ENCODE measurements around the gene PPP1R9B. TPM values are rescaled to one million over a fixed set of nuclear protein-coding genes. Genes with fewer than 3 reads are reported as not detected.

The PPP1R9B gene
- total RNA-seq, 1 donor from 2014 or later: 73.6 TPM

DNA sequence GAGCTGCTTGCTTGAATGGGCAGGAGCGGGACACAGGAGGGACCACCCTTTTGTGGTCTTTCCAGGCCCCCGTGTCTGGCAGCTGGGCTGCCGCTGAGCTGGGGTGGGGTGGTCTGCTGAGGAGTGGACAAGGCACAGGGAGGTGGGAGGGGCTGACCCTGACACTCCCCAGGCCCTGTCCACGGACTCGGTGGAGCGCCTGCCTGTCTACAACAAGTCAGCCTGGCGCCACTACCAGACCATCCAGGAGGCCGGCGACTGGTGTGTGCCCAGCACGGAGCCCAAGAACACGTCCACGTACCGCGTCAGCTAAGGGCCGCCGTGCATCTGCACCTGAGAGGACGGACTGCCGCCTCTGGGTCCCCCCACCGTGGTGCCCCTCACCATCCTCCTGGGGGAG lies 40.7 kb downstream of the PPP1R9B start:
- Mint-ChIP-seq H3K27me3 (ENCODE audit: low read depth, unreplicated experiment) (no peaks in the 10 kb centered on the region), H3K4me1 (ENCODE audit: low read depth, unreplicated experiment) (peaks cover 8% of the 10 kb centered on the region), H3K9me3 (ENCODE audit: unreplicated experiment) (no peaks in the 10 kb centered on the region), H3K27ac (ENCODE audit: unreplicated experiment) (no peak overlapping the region), H3K4me3 (ENCODE audit: unreplicated experiment) (no peak overlapping the region), H3K36me3 (ENCODE audit: low read depth, unreplicated experiment) (peaks cover 23% of the 10 kb centered on the region)
- DNase-seq (ENCODE audit: low read depth) (no peak), FAIRE-seq (no peak)
- H4K20me1 ChIP-seq (ENCODE audit: insufficient read depth, low read length): no peaks in the 10 kb centered on the region
- no peak overlapping the region for H2AFZ ChIP-seq (ENCODE audit: low read depth, low read length)
- no peak overlapping the region for H3K9ac ChIP-seq (ENCODE audit: low read length)
- no peak for TF ChIP-seq EZH2 (IDR thresholded peaks at IDR 0.05; ENCODE audit: insufficient read depth, low read length)
- TF ChIP-seq, protein P1, sequence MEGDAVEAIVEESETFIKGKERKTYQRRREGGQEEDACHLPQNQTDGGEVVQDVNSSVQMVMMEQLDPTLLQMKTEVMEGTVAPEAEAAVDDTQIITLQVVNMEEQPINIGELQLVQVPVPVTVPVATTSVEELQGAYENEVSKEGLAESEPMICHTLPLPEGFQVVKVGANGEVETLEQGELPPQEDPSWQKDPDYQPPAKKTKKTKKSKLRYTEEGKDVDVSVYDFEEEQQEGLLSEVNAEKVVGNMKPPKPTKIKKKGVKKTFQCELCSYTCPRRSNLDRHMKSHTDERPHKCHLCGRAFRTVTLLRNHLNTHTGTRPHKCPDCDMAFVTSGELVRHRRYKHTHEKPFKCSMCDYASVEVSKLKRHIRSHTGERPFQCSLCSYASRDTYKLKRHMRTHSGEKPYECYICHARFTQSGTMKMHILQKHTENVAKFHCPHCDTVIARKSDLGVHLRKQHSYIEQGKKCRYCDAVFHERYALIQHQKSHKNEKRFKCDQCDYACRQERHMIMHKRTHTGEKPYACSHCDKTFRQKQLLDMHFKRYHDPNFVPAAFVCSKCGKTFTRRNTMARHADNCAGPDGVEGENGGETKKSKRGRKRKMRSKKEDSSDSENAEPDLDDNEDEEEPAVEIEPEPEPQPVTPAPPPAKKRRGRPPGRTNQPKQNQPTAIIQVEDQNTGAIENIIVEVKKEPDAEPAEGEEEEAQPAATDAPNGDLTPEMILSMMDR (IDR thresholded peaks at IDR 0.05; ENCODE audit: insufficient read depth, low read depth, low read length): no peak
- no peaks in the 10 kb centered on the region for H3K36me3 ChIP-seq (ENCODE audit: insufficient read depth, low read length)
- H3K79me2 ChIP-seq (ENCODE audit: insufficient read depth, low read length): no peaks in the 10 kb centered on the region
- H3K4me2 ChIP-seq (ENCODE audit: low read length): no peak overlapping the region
- no peaks in the 10 kb centered on the region for H3K9me3 ChIP-seq (ENCODE audit: insufficient read depth, low read depth, low read length)
- H3K4me1 ChIP-seq (ENCODE audit: insufficient read depth, low read length): peaks cover 10% of the 10 kb centered on the region
- H3K4me3 ChIP-seq (ENCODE audit: insufficient read depth, low read depth, low read length): no peak overlapping the region
- no peak overlapping the region for H3K27ac ChIP-seq (ENCODE audit: low read depth, low read length)
- no peaks in the 10 kb centered on the region for H3K27me3 ChIP-seq (ENCODE audit: insufficient read depth, low read length)

DNA sequence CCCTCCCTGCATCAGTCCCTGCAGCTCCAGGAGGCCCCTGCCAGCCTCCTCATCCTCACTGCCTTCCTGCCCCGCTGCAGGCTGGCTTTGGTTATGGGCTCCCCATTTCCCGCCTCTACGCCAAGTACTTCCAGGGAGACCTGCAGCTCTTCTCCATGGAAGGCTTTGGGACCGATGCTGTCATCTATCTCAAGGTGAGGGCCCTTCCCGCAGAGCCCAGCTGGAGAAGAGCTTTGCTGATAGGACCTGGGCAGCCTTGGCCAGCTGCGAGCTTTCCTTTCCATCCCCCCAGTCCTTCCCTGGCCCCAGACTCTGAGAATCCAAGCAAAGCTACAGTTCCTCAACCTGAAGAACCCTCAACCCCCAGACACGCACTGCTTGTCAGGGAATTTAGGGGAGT lies 41.3 kb downstream of the PPP1R9B start:
- no peak overlapping the region for H3K4me3 ChIP-seq (ENCODE audit: insufficient read depth, low read depth, low read length)
- no peak overlapping the region for H2AFZ ChIP-seq (ENCODE audit: low read depth, low read length)
- Mint-ChIP-seq H3K27ac (ENCODE audit: unreplicated experiment) (no peak overlapping the region), H3K9me3 (ENCODE audit: unreplicated experiment) (no peaks in the 10 kb centered on the region), H3K4me3 (ENCODE audit: unreplicated experiment) (no peak overlapping the region), H3K36me3 (ENCODE audit: low read depth, unreplicated experiment) (peaks cover 23% of the 10 kb centered on the region), H3K27me3 (ENCODE audit: low read depth, unreplicated experiment) (no peaks in the 10 kb centered on the region), H3K4me1 (ENCODE audit: low read depth, unreplicated experiment) (peaks cover 8% of the 10 kb centered on the region)
- H3K36me3 ChIP-seq (ENCODE audit: insufficient read depth, low read length): no peaks in the 10 kb centered on the region
- peaks cover 10% of the 10 kb centered on the region for H3K4me1 ChIP-seq (ENCODE audit: insufficient read depth, low read length)
- DNase-seq (ENCODE audit: low read depth): no peak
- H3K27me3 ChIP-seq (ENCODE audit: insufficient read depth, low read length): no peaks in the 10 kb centered on the region
- TF ChIP-seq EZH2 (IDR thresholded peaks at IDR 0.05; ENCODE audit: insufficient read depth, low read length): no peak
- TF ChIP-seq, protein P1 (IDR thresholded peaks at IDR 0.05; ENCODE audit: insufficient read depth, low read depth, low read length): no peak
- no peak overlapping the region for H3K4me2 ChIP-seq (ENCODE audit: low read length)
- H4K20me1 ChIP-seq (ENCODE audit: insufficient read depth, low read length): no peaks in the 10 kb centered on the region
- no peak overlapping the region for H3K9ac ChIP-seq (ENCODE audit: low read length)
- no peaks in the 10 kb centered on the region for H3K79me2 ChIP-seq (ENCODE audit: insufficient read depth, low read length)
- no peak overlapping the region for H3K27ac ChIP-seq (ENCODE audit: low read depth, low read length)
- FAIRE-seq: no peak
- H3K9me3 ChIP-seq (ENCODE audit: insufficient read depth, low read depth, low read length): no peaks in the 10 kb centered on the region

DNA sequence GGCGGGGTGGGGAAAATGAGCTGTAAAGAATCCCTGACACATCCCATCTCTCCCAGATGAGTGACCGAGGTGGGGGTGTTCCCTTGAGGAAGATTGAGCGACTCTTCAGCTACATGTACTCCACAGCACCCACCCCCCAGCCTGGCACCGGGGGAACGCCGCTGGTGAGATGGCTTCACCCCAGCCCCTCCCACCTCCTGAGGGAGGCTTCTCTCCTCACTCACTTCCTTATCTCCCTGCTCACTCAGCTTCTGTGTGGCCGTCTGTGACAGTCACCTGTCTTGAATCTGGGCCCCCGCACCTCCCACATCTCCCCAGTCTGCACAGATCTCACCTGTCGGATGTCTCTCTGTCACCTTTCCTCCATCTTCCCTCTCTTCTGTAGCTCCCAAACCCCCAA lies 41.9 kb downstream of the PPP1R9B start:
- no peak for DNase-seq (ENCODE audit: low read depth)
- TF ChIP-seq, protein P1 (IDR thresholded peaks at IDR 0.05; ENCODE audit: insufficient read depth, low read depth, low read length): no peak
- no peak for TF ChIP-seq EZH2 (IDR thresholded peaks at IDR 0.05; ENCODE audit: insufficient read depth, low read length)
- peaks cover 8% of the 10 kb centered on the region for H3K4me1 Mint-ChIP-seq (ENCODE audit: low read depth, unreplicated experiment)
- Histone ChIP-seq H3K27ac (ENCODE audit: low read depth, low read length) (no peak overlapping the region), H3K4me2 (ENCODE audit: low read length) (no peak overlapping the region), H4K20me1 (ENCODE audit: insufficient read depth, low read length) (peaks cover 3% of the 10 kb centered on the region), H3K4me3 (ENCODE audit: insufficient read depth, low read depth, low read length) (no peak overlapping the region), H3K9me3 (ENCODE audit: insufficient read depth, low read depth, low read length) (no peaks in the 10 kb centered on the region), H3K9ac (ENCODE audit: low read length) (no peak overlapping the region), H3K27me3 (ENCODE audit: insufficient read depth, low read length) (no peaks in the 10 kb centered on the region), H3K79me2 (ENCODE audit: insufficient read depth, low read length) (no peaks in the 10 kb centered on the region), H3K36me3 (ENCODE audit: insufficient read depth, low read length) (no peaks in the 10 kb centered on the region), H3K4me1 (ENCODE audit: insufficient read depth, low read length) (peaks cover 10% of the 10 kb centered on the region), H2AFZ (ENCODE audit: low read depth, low read length) (no peak overlapping the region)
- H3K27ac Mint-ChIP-seq (ENCODE audit: unreplicated experiment): no peak overlapping the region
- H3K4me3 Mint-ChIP-seq (ENCODE audit: unreplicated experiment): no peak overlapping the region
- no peaks in the 10 kb centered on the region for H3K27me3 Mint-ChIP-seq (ENCODE audit: low read depth, unreplicated experiment)
- FAIRE-seq: no peak
- H3K9me3 Mint-ChIP-seq (ENCODE audit: unreplicated experiment): no peaks in the 10 kb centered on the region
- H3K36me3 Mint-ChIP-seq (ENCODE audit: low read depth, unreplicated experiment): peaks cover 23% of the 10 kb centered on the region

All from astrocyte (in vitro differentiated cells and primary cell).